WI38 (cell line): ENCODE data around the gene RNF123.

Source experiments
- H3K4me3 ChIP-seq: 2 replicates; pipeline ENCODE4 v1.5.1; 2011; ENCODE audit warnings: low read depth, mild to moderate bottlenecking, control low read depth, low read length
- CTCF ChIP-seq: IDR thresholded peaks from 2 replicates; pipeline ENCODE4 v1.5.1; 2012; ENCODE audit warnings: low read depth, mild to moderate bottlenecking, control low read depth, low read length

RNF123 gene

GRCh38 chr3:49769286-49769915 lies 80.0 kb downstream of the RNF123 start:
- H3K4me3 ChIP-seq = no peak overlapping the region
- TF ChIP-seq CTCF = no peak

- no peak overlapping the region for H3K4me3 ChIP-seq
- no peak for TF ChIP-seq CTCF
Observed at GRCh38 chr3:49769926-49770325, 80.6 kb downstream of the RNF123 start.
